SK-N-SH treated with all-trans-retinoic acid at 6 μM for 48 hours (cell line): ENCODE data around the gene BANP.

Experiments
- ARNTL ChIP-seq: fragments of 450-650 bp; formaldehyde crosslinking; IDR thresholded peaks from 2 replicates; pipeline ENCODE4 v1.5.0; 2020; ENCODE audit warnings: low read depth, mild to moderate bottlenecking, moderate library complexity, borderline replicate concordance
- CREB5 ChIP-seq: fragments of 250-450 bp; sonication (Bioruptor Pico); IDR thresholded peaks from 2 replicates; pipeline ENCODE4 v1.5.1; 2020; ENCODE audit warnings: low read depth, mild to moderate bottlenecking, moderate library complexity
- CSDC2 ChIP-seq: fragments of 250-450 bp; sonication (Bioruptor Pico); IDR thresholded peaks from 2 replicates; pipeline ENCODE4 v1.5.0; 2020; ENCODE audit warnings: mild to moderate bottlenecking, moderate library complexity
- CSRNP3 ChIP-seq: fragments of 250-450 bp; sonication (Bioruptor Pico); IDR thresholded peaks from 2 replicates; pipeline ENCODE4 v1.5.1; 2021; ENCODE audit warnings: mild to moderate bottlenecking, moderate library complexity
- GLIS3 ChIP-seq: fragments of 250-450 bp; sonication (Bioruptor Pico); IDR thresholded peaks from 2 replicates; pipeline ENCODE4 v1.5.0; 2020; ENCODE audit warnings: mild to moderate bottlenecking, moderate library complexity
- ISL1 ChIP-seq: fragments of 250-450 bp; sonication (Bioruptor Pico); IDR thresholded peaks from 2 replicates; pipeline ENCODE4 v2.1.2; 2022; ENCODE audit warnings: mild to moderate bottlenecking, moderate library complexity
- PATZ1 ChIP-seq: fragments of 250-450 bp; sonication (Bioruptor Pico); IDR thresholded peaks from 2 replicates; pipeline ENCODE4 v1.8.0; 2020; ENCODE audit warnings: mild to moderate bottlenecking, moderate library complexity, borderline replicate concordance
- RARB ChIP-seq: fragments of 250-450 bp; sonication (Bioruptor Pico); IDR thresholded peaks from 2 replicates; pipeline ENCODE4 v1.8.0; 2021; ENCODE audit warnings: mild to moderate bottlenecking, moderate library complexity
- TSHZ2 ChIP-seq: fragments of 250-450 bp; sonication (Bioruptor Pico); IDR thresholded peaks from 2 replicates; pipeline ENCODE4 v1.5.0; 2020; ENCODE audit warnings: mild to moderate bottlenecking, moderate library complexity
- ZFP3 ChIP-seq: fragments of 250-450 bp; sonication (Bioruptor Pico); IDR thresholded peaks from 2 replicates; pipeline ENCODE4 v1.5.0; 2020; ENCODE audit warnings: mild to moderate bottlenecking, moderate library complexity
- ZFP30 ChIP-seq: fragments of 450-650 bp; formaldehyde crosslinking; IDR thresholded peaks from 2 replicates; pipeline ENCODE4 v1.5.0; 2022; ENCODE audit warnings: mild to moderate bottlenecking, moderate library complexity
- ZNF70 ChIP-seq: fragments of 450-650 bp; formaldehyde crosslinking; IDR thresholded peaks from 2 replicates; pipeline ENCODE4 v1.5.0; 2020; ENCODE audit warnings: mild to moderate bottlenecking, moderate library complexity
- ZNF8 ChIP-seq: fragments of 450-650 bp; formaldehyde crosslinking; IDR thresholded peaks from 2 replicates; pipeline ENCODE4 v1.5.0; 2020; ENCODE audit warnings: mild to moderate bottlenecking, moderate library complexity

GRCh38 chr16:87926246-87927194, 24.7 kb upstream of the BANP start:
- TF ChIP-seq ISL1 (CRISPR knock-in tag), result no peak
- no peak for TF ChIP-seq PATZ1
- TF ChIP-seq RARB (CRISPR knock-in tag), result no peak
- no peak for TF ChIP-seq ZNF70 (CRISPR knock-in tag)
- no peak for TF ChIP-seq ARNTL (CRISPR knock-in tag)
- no peak for TF ChIP-seq ZNF8
- TF ChIP-seq CSDC2 (CRISPR knock-in tag), result no peak
- no peak for TF ChIP-seq CREB5
- no peak for TF ChIP-seq ZFP3 (CRISPR knock-in tag)
- TF ChIP-seq GLIS3 (CRISPR knock-in tag), result no peak
- no peak for TF ChIP-seq ZFP30 (CRISPR knock-in tag)
- no peak for TF ChIP-seq TSHZ2 (CRISPR knock-in tag)
- no peak for TF ChIP-seq CSRNP3 (CRISPR knock-in tag)
